HG02798 (cell line): ENCODE measurements around the gene OR1J1.
A peak's percentile ranks its signal among the peaks of the same experiment; 100 is the strongest.

Source experiments
- ATAC-seq: cut with Tn5 transposase; IDR thresholded peaks from one replicate; pipeline ENCODE4 v1.9.1; 2021; ENCODE audit warnings: mild to moderate bottlenecking; ENCODE audit not compliant: unreplicated experiment, poor library complexity

The OR1J1 gene, protein sequence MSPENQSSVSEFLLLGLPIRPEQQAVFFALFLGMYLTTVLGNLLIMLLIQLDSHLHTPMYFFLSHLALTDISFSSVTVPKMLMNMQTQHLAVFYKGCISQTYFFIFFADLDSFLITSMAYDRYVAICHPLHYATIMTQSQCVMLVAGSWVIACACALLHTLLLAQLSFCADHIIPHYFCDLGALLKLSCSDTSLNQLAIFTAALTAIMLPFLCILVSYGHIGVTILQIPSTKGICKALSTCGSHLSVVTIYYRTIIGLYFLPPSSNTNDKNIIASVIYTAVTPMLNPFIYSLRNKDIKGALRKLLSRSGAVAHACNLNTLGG

DNA sequence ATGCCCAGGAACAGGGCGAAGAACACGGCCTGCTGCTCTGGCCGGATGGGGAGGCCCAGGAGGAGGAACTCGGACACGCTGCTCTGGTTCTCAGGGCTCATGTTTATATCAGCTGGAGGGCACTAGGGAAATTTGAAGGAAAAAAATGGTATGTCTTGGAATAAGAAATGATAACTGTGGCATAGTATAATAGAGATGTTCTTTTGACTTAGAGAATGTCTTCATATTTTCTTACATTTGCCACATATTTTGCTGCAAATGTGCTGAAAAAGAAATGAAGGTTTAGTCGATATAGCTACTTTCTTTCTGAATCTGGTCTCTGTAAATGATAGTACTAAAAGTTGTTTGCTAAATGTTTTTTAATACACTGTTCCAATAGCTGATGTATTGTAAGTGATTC is at the start of gene OR1J1:
Gene OR1J1, minus strand, starts transcription at position 101 of the 400 bp plus-strand sequence. Its CDS starts 0 bp downstream, at position 101.
- ATAC-seq = no peak

DNA sequence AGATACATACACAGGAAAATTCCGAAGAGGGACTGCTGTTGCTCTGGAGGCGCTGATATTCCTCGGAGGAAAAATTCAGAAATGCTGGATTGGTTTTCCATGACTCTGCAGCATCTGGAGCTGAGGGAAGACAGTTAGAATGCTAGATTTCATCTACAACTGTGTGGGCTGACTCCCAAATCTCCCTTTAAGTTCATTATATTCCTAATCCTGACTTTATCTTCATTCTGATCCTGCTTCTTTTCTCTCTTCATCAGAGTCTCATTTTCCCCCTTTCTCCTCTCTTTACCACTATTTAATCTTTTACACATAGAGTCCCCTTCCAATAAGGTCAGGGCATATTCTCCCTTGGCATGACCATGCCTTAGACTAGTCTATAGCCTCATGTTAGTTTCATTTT is 49.5 kb upstream of the OR1J1 start, which contains the start of gene OR1N1:
Gene OR1N1, minus strand, starts transcription at position 101 of the 400 bp plus-strand sequence. Its CDS starts 0 bp downstream, at position 101.
- no peak for ATAC-seq

DNA sequence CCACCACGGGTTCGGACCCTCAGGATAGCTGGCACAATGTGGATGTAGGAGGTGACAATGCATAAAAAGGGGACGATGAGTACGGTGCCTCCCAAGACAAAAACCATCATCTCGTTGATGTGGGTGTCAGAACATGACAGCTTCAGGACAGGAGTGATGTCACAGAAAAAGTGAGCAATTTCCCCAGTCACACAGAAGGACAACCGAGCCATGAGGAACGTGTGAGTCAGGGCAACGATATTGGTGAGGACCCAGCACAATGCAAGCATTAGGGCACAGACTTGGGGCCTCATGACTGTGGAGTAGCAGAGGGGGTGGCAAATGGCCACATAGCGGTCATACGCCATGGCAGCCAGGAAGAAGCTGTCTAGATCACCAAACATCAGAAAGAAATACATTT is 48.9 kb upstream of the OR1J1 start:
- no peak for ATAC-seq

DNA sequence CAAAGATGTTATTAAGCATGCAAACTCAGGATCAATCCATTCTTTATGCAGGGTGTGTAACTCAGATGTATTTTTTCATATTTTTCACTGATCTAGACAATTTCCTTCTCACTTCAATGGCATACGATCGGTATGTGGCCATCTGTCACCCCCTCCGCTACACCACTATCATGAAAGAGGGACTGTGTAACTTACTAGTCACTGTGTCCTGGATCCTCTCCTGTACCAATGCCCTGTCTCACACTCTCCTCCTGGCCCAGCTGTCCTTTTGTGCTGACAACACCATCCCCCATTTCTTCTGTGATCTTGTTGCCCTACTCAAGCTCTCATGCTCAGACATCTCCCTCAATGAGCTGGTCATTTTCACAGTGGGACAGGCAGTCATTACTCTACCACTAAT is 41.6 kb upstream of the OR1J1 start:
- ATAC-seq = no peak

DNA sequence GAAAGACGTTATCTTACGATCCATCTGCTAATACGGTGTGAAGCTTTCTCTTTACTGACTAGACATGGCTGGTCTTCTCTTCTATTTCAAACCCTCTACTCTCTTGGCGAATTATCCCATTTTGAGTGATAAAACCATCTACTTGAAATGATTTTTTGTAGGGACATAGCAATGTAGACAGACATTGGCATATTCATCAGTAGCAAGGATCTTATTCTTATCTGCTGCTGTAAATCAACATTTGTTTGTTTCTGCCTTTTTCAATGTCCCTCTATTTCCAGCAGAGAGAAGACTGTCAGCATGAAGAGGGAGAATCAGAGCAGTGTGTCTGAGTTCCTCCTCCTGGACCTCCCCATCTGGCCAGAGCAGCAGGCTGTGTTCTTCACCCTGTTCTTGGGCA is 41.1 kb upstream of the OR1J1 start, which contains the start of gene OR1J4:
Gene OR1J4, plus strand, starts transcription at position 301 of the 400 bp plus-strand sequence. Its CDS starts 0 bp downstream, at position 301.
- no peak for ATAC-seq

DNA sequence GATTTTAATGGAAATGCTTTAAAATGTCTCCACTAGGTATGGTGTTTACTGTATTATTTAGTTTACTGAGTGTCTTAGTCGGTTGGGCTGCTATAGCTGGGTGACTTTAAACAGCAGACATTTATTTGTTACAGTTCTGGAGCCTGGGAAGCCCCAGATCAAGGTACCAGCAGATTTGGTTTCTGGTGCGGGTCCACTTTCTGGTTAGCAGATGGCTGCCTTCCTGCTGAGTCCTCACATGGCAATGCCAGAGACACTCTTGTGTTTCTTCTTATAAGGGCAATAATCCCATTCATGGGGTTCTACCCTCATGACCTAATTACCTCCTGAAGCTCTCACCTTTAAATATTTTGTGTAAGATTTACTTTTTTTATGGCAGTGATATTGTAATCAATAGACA is 40.5 kb upstream of the OR1J1 start:
- ATAC-seq = no peak

DNA sequence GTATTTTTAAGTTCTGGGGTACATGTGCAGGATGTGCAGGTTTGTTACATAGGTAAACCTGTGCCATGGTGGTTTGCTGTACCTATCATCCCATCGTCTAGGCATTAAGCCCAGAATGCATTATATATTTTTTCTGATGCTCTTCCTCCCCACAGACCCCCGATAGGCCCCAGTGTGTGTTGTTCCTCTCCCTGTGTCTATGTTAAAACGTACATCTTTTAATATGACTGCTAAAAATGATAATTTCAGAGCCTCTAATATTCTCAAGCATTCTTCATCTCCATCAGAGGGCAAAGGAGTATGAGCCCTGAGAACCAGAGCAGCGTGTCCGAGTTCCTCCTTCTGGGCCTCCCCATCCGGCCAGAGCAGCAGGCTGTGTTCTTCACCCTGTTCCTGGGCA is 32.8 kb upstream of the OR1J1 start, which contains the start of gene OR1J2:
Gene OR1J2, plus strand, starts transcription at position 301 of the 400 bp plus-strand sequence. Its CDS starts 0 bp downstream, at position 301.
- no peak for ATAC-seq

DNA sequence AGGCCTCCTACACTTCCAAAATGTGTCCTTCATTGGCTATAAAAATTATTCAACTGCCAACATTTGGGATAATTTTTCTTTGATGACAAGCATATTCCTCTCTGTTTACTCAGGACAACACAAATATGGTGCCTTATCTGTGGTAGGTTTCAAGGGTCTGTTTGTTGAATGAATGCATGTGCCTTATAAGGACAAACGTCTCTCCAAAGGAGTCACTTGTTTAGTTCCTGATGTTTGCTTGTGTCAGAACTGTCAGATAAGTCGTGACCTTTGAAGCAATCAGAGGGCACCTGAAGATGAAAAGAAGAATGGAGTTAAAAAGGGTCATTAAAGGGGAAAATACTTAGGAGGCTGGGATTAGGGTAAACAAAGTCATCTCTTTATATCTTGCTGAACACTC is 29.2 kb upstream of the OR1J1 start:
- ATAC-seq = no peak

DNA sequence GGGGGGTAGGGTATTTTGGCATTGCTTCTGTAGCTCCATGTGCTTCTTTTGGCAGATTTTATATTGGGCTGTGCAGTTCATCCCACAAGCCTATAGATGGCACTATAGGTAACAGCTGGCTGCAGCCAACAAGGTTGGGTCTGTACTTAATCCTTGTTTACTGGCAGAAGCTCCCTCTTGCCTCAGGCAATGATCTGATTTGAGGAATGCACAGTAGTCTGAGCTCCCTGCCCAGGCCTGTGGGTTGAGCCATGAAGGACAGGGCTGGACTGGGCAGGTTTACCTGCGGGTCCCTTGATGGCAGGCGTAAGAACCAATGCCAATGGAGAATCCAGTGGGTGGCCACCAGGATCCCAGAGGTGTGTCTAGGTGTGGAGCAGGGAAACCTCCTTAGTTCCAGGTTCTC is 21.2 kb upstream of the OR1J1 start:
- no peak for ATAC-seq

DNA sequence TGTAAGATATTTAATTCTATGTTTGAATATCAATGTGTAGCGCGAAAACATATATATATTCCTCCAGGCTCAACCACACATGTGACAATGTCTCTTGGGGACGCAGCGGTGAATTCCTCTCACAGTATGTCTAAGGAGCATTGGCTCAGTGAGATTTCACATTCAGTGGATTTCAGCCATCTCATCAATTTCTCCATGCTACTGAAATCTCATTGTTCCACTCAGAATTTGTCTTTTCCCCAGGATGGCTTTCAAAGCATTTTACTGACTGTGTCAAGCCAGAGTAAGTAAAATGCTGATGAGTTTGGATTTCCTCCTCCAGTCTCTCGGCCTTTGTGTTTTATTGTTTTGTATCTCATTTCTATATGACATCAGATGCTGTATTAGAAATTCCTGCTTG is 1.3 kb upstream of the OR1J1 start:
- no peak for ATAC-seq

DNA sequence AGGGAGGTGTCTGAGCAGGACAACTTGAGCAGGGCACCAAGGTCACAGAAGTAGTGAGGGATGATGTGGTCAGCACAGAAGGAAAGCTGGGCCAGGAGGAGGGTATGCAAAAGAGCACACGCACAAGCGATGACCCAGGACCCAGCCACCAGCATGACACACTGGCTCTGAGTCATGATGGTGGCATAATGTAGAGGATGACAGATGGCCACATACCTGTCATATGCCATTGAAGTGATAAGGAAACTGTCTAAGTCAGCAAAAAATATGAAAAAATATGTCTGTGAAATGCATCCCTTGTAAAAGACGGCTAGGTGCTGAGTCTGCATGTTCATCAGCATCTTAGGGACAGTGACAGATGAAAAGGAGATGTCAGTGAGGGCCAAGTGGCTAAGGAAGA is 380 bp downstream of the OR1J1 start:
- ATAC-seq = no peak

DNA sequence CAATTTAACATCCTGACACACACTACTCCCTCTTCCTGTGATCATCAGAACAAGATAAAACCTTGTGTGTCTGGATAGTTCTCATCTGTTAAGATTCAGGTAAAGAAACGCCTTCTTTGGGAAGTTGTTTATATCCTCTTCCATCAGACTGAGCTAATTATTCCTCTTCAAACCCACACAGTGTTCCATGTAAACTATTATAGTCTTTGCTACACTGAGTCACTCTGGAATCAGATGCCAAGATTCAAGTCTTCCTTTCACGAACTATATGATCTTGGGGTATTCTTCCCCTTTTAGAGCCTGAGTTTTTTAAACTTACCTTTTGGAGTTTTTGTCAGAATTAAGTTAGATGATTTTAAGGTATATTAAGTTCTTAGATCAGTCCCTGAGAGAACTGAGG is 2.0 kb downstream of the OR1J1 start:
- no peak for ATAC-seq

DNA sequence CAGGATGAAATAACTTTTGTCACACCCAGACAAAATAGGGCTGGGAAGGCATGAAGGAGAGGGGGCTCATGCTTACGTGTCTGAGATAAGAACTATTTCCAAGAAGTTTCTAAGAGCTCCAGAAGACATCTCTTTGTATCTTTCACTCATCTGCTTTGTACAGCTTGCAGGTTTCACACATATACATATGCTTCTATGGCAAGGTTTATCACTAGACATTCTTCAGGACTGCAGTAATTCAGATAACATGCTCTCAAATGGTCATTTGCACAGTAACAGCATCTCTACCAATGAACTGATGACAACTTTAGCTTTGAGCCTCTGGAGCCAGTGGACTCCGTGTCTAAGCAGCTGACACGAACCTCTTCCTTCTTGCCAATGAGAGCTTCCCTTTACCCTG is 3.2 kb downstream of the OR1J1 start:
- ATAC-seq = no peak

DNA sequence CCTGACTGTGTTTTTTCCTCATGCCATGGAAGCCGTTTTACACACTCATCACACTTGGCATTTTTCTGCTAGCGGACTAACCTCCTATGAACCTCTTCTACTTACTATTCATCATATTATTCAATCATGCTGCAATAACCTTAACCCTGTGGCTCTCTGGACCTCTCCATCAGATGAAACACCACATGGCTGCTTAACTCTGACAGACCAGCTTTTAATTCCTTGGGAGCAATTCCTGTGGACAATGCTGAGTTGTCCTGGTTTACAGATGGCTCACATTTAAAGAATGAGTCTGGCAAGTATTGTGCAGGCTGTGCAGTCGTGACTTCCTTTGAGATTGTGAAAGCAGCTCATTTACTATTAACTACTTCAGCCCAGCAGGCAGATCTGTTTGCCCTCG is 9.0 kb downstream of the OR1J1 start:
- ATAC-seq = no peak

DNA sequence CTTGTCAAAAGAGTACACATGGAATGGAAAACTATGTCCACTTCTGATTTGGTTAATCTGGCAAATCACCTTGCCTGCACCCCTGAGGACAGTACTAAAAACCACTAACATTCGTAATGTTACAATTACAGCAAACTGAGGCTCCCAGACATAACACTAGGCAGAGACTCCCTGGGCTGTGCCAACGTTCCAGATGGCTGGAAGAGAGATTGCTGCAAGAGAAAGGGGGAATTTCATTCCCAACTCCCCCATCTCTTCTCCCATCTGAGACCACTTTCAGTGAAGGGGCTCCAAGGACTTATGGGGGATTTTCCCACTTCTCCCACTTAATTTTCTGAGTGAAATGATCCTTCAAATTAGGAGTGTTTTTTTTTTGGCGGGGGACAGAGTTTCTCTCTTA is 11.3 kb downstream of the OR1J1 start:
- ATAC-seq = no peak

DNA sequence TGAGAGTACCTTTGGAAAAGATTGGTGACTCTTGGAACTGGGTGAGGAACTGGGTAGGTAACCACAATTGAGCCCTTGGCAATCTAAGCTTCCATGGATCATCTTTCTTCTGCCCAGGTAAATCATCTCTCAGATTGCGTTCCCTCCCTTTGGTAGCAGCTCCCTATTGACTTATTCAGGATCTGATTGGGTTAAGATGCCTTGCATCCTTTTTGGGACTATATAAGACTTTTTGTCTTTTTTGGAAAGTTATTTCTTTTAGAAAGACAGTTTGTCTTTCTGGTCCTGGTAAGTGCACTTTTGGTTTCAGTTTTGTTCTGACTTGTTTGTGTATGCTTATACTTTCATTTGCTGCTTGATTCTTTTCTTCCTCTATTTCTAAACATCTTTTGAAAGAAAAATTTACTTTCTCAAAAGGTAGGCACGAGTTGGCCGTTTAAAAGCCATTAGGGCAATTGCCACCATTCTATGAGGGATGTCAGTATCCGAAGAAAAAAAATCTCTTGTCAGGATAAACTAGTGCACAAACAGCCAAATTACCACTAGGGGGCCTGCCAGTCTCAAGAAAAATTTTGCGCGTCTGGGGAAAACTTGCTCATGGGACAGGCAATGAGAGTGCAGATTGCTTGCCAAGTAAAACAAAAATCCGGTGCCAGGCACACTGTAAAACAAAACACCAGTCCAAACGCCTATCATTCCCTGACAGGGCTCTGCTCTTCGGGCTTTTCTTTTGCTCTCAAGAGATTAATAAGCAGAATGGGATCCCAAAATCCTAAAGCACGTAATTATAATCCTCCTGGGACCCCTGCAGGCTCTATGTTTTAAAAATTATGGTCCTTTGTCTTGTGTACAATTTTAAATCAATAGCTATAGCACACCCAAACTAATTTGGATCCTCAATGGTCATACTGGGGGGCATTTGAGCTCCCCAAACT is 12.8 kb downstream of the OR1J1 start:
- ATAC-seq = peak; percentile 71

DNA sequence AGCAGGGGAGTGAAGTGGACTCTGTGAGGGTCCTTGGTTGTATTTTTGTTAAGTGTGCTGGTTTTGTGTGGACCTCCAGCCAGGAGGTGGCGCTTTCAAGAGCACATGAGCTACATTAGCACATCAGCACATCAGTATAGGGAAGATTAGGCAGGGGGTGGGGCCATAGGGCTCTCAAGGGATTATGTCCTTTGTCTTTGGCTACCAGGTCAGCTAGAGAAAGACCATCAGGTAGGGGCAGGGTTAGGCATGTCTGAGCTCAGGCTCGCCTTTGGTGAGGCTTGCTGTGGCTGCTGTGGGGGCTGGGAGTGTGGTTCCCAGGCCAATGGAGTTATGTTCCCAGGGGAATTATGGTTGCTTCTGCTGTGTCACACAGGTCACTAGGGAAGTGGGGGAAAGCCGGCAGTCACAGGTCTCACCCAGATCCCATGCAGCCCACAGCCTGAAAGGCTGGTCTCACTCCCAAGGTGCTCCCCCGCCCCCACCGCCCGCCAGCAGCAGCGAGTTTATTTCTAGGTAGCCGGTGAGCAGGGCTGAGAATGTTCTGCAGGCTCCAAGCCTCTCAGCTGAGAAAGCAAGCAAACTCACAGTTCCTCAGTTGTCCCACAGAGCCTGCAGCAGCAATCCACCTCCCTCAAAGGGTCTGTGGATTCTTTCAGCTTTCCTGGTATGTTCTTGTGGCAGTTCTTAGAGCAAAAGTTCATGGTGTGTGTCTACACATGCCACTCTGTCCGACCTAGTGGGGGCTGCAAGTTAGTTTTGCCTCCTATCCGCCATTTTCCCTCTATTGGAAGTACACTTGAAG is 13.7 kb downstream of the OR1J1 start:
- peak; percentile 86 for ATAC-seq

DNA sequence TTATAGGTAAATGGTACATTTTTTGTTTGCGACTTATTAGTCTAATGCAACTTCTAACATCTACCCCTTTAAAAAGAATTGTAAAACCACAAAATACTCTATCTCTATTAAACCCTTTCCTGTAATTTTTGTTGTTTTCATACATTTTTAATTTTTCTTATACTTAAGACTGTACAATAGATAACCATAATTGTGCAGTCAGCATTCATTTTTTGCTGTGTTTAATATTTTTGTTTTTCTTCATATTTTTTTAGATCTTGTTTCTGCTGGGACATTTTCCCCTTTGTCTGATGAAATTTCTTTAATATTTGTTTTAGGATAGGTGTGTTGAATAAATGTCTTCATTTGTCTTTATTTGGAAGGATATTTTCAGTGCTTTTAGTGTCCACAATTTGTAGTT is 19.9 kb downstream of the OR1J1 start:
- ATAC-seq = no peak

DNA sequence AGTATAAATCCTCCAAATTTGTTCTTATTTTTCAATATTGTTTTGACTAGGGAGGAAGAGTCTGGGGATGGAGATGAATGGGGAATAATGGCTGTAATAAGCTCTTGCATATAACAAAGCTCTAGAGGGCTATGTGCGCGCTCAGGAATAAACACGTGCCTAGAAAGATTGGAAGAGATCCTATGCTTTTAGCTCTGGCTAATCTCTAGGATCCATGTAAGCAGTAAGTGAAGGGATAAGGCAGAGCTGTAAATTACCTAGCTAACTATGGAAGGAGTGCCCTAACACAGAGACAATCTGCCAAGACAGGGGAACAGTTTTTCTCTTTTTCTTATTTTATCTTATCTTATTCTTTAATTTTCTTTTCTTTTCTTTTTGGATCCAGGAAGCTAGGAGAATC is 21.6 kb downstream of the OR1J1 start:
- no peak for ATAC-seq

DNA sequence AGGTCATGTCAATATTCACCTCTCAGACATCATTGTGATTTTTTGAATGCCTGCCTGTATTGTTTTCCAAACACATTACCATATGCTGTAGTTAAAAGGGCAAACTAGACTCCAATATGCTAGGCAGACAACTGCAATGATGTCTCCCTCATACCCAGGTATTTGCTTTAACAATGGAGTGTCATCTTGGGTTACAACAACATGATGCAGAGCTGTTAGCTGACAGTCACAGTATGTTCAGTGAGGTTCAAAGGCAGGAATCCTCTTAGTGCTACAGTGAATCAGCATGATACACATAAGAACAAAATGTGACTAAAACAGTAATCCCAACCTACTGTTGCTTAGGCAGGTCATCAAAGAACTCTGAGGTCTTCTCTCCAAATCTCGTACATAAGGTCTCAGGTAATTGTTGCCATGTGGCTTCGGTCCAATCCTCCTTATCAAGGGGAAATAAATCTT is 24.0 kb downstream of the OR1J1 start:
- ATAC-seq = no peak
